NCI-H128 (cell line): Measurements from ENCODE around the gene MAJIN.

Experiments
- DNase-seq: peaks from one replicate; lab custom pipeline; 2025; ENCODE audit not compliant: unreplicated experiment; lab: John Stamatoyannopoulos, UW

MAJIN gene

DNA sequence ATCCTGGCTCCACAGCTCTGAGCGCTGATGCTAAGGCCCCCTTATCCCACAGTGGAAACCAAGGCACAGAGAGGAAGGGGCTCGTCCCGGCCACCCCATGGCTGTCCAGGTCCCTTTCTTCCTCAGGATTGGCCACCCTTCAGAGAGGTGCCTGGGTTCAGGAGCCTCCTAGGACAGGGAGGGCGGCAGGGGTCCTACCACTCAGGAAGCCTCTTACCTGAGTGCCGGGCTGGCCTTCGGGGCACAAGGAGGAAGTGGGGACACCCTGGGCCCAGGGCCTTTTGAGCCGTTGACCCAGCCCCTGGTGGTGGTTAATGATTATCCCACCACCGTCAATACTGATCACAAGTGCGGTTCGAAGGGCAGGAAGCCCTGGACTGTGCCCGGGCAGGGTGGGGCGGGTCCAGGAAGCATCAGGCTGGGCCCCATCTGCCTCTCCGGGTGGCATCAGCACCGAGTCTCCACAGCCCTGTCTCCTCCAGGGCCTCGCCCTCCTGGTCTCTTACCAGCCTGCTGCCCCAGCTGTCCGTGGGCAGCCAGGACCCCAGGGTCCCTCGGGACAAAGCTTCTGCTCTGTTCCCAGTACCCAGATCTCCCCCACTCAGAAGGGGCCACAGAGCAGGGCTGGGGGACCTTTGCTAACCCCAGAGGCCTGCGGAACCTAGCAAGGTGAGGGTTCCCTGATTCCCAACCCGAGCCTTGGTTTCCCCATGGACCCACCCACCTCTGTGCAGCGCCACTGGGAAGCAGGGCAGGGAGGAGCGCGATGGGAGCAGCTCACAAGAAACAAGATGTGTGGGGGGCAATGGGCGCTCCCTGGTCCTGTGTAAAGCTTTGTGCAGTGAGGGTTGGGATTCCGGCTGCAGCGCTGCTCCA lies 78.5 kb downstream of the MAJIN start:
- no peak for DNase-seq

DNA sequence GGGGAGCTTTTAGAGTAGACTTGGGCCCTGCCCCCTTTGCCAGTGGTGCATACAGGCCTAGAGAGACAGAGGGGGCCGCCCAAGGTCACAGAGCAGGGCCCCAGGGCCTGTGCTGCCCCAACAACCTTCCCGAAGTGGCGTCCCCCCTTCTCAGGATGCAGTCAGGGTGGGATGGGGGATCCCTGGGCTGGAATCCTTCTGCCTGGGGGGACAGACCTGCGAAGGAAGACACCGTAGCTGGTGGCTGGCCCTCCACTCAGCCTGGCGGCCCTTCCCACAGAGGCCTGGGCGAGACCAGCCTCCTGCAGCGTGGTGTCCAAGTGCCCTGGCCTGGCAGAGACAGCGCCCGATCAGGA lies 79.1 kb downstream of the MAJIN start:
- no peak for DNase-seq

DNA sequence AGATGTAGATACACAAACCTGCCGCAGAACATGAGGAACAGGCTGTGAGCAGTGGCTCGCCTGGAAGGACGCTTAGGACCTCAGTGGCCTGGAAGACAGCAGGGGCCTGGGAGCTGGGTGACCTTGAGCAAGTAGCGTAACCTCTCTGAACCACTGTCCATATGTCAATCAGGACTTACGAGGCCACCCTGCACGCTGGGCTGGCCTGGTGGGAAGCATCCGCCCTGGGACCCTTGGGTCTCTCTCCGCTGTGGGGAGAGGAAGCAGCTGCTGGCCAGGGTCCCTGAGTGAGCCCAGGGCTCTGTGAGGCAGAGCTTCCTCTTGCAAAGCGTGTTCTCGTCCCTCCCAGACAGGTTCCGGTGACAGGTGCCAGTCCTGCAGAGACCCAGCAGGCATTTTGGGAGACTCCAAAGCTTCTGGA lies 79.5 kb downstream of the MAJIN start:
- DNase-seq: no peak

DNA sequence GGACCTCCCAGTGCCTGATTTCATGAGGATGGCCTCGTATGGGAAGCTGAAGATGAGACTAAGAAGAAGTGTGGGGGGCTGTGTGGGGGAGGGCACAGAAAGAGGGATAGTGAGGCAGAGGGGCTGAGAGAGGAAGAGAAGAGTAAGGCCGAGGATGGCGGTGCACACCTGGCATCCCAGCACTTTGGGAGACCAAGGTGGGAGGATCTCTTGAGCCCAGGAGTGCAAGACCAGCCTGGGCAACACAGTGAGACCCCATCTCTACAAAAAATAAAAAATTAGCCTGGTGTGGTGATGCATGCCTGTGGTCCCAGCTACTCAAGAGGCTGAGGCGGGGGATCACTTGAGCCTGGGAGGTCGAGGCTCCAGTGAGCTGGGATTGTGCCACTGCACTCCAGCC lies 80.0 kb downstream of the MAJIN start:
- no peak for DNase-seq

DNA sequence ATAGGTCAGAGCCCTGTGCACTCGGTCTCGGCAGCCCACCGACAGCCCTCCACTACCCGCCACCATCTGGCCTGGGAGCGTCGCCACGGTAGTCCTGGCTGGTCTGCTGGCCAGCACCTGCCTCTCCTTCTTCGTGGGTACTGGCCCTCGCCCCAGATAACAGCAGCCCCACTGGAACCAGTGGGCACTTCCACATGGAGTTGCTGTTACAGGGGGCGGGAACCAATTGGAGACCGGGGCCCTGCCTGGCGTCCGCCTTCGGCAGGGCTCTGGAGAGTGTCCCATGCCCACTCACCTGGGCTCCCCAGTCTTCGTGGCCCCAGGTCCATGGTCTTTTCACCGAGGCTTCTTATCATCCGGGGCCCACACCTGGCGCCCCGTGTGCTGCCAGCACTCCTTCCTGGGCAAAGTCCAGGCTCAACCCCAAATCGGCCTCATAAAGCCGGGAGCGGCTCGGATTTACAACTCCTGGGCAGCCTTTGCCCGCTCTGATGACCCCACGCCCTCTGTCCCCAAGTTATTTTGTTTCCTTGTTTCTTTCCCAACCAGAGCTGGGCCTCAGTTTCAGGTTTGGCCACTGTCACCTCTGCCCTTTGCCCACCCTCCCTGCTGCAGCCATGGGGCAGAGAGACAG lies 80.6 kb downstream of the MAJIN start:
- DNase-seq: no peak

DNA sequence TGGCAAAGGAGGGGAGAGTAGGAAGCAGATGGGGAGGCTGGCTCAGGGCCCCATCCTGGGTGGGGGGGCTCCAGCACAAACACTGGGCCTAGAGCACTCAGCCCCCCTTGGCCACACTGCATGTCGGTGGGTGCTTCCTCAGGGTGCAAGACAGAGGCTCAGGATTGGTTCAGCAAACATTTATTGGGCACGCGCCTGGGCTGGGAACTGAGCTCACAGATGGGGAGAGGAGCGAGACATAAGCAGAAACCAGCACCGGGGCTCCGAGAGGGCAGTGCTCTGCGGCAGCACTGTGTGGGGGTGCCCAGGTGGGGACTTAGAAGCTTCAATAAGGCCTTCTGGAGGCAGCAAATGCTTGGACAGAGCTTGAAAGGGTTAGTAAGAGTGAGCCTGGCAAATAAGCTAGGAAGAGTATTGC lies 81.4 kb downstream of the MAJIN start:
- no peak for DNase-seq

DNA sequence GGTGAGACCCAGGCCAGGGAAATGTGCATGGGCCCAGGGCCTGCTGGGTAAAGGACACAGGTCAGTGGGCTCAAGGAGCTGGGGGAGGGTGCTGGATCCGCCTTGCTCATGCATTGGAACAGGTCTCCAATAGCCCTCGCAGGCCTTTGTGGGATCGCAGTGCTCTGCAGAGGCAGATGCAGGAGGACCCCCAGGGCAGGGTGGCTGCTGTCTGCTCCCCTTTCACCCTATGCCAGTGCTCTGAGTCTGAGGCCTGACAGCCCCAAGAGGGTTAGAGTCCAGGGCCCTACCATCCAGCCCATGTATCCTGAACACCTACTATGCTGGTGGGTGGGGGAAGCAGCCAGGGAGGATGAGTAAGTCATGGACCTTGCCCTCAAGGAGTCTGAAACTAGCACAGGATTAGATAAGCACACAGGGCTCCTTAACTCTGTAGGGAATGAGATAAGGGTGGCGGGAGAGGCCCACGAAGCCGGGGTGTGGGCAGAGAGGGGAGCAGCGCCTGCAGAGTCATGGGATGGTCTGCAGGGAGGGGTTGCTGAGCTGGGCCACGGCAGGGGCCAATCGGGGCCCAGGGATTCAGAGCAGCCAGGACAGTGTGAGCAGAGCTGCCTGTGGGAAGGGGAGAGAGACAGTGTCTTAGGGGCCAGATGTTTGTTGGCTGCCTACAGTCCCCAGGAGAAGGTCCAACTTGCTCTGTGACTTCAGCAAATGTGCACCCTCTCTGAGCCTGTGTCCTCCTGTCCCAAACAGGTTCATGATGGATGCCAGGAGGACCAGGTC lies 83.0 kb downstream of the MAJIN start:
- DNase-seq: no peak

DNA sequence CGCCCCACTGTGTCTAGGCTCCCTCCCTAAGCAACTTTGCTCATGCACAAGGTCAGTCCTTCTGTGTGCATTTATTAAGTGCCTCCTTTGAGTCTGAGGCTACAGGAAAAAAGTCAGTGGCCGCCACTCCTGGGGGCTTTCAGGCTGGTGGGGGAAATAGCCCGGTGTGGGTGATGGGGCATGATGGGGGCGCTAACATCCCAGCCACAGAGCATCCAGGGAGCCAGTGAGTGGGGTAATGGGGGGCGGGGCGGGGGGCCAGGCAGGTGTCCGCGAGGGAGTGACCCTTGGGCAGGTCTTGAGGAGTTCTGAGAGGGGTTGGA lies 83.5 kb downstream of the MAJIN start:
- DNase-seq: no peak
